ENCODE data around the gene ODC1.

ODC1 gene

DNA sequence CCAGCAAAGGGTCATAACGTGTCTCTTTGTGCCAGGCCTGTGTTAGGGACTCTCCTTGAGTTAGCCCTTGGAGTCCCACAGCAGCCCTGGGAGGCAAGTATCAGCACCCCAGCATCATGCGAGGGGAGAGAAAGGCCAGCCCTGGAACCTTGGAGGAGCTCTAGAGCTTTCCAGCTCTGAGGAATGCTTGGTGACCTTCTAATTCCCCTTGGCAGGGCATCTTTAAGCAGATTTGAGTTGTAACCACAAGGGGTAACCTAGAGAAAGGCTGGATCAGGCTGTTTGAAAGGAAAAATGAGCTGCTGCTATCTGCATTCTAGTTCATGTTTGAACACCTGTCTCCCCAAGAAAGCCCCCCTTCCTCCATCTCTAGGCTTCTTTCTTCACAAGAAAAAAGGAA lies 23.8 kb upstream of the ODC1 start:
- ATAC-seq (ENCODE audit: insufficient read depth, low read depth) = no peak
- H3K4me1 ChIP-seq (ENCODE audit: insufficient read depth, low read length) = no peaks in the 10 kb centered on the region

DNA sequence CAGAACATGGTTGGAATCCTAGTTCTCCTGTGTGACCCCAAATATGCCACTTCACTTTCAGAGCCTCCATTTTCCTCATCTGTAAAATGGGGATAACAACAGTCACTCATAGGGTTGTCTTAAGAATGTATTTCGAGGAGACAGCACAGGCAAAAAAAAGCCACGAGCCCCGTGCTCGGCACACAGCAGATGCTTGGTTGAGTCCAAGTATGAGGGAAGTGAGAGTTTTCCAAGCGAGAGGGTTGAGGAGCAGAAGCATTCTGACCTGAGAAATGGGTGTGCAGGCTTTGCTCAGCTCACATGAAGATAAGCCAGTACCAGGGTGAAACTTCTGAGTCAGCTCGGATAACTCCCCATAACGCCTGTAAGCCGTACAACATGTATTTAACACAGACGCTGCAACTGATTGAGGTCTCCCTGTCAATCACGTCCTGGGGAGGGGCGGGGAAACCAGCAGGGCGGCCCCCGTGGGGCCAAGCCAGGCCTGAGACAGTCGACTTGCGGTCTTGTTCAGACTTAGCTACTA lies 23.0 kb upstream of the ODC1 start:
- no peaks in the 10 kb centered on the region for H3K9me3 ChIP-seq (ENCODE audit: insufficient read depth, low read length, severe bottlenecking)
- no peak for ATAC-seq (ENCODE audit: insufficient read depth, low read depth)
- H3K27ac ChIP-seq (ENCODE audit: low read length) = no peak overlapping the region
- no peak overlapping the region for H3K4me3 ChIP-seq (ENCODE audit: low read depth in 1 of 2, low read length in 2 of 2)
- TF ChIP-seq, protein P1, sequence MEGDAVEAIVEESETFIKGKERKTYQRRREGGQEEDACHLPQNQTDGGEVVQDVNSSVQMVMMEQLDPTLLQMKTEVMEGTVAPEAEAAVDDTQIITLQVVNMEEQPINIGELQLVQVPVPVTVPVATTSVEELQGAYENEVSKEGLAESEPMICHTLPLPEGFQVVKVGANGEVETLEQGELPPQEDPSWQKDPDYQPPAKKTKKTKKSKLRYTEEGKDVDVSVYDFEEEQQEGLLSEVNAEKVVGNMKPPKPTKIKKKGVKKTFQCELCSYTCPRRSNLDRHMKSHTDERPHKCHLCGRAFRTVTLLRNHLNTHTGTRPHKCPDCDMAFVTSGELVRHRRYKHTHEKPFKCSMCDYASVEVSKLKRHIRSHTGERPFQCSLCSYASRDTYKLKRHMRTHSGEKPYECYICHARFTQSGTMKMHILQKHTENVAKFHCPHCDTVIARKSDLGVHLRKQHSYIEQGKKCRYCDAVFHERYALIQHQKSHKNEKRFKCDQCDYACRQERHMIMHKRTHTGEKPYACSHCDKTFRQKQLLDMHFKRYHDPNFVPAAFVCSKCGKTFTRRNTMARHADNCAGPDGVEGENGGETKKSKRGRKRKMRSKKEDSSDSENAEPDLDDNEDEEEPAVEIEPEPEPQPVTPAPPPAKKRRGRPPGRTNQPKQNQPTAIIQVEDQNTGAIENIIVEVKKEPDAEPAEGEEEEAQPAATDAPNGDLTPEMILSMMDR (IDR thresholded peaks at IDR 0.05; ENCODE audit: borderline replicate concordance, extremely low read depth, low read length, poor library complexity, severe bottlenecking) = no peak
- no peak for TF ChIP-seq EZH2 (IDR thresholded peaks at IDR 0.05; ENCODE audit: borderline replicate concordance, low read depth, low read length, severe bottlenecking)
- H3K9ac ChIP-seq (ENCODE audit: low read depth, low read length) = no peak overlapping the region
- no peak overlapping the region for H3K4me2 ChIP-seq (ENCODE audit: insufficient read depth, low read length)
- H3K79me2 ChIP-seq (ENCODE audit: insufficient read depth, low read length) = no peaks in the 10 kb centered on the region
- no peak for DNase-seq
- H3K27me3 ChIP-seq (ENCODE audit: insufficient read depth, low read length, poor library complexity) = no peaks in the 10 kb centered on the region
- no peaks in the 10 kb centered on the region for H3K4me1 ChIP-seq (ENCODE audit: insufficient read depth, low read length)
- H4K20me1 ChIP-seq (ENCODE audit: insufficient read depth, low read length) = no peaks in the 10 kb centered on the region
- H2AFZ ChIP-seq (ENCODE audit: low read depth, low read length) = no peak overlapping the region
- H3K36me3 ChIP-seq (ENCODE audit: insufficient read depth, low read length) = no peaks in the 10 kb centered on the region

More for the DNA sequence above, 23.8 kb upstream of the ODC1 start:
- Histone ChIP-seq H3K4me2 (ENCODE audit: insufficient read depth, low read length) (no peak overlapping the region), H3K27ac (ENCODE audit: low read length) (no peak overlapping the region), H3K27me3 (ENCODE audit: insufficient read depth, low read length, poor library complexity) (no peaks in the 10 kb centered on the region), H3K4me3 (ENCODE audit: low read depth in 1 of 2, low read length in 2 of 2) (no peak overlapping the region), H3K36me3 (ENCODE audit: insufficient read depth, low read length) (no peaks in the 10 kb centered on the region), H4K20me1 (ENCODE audit: insufficient read depth, low read length) (no peaks in the 10 kb centered on the region), H3K9me3 (ENCODE audit: insufficient read depth, low read length, severe bottlenecking) (no peaks in the 10 kb centered on the region), H3K9ac (ENCODE audit: low read depth, low read length) (no peak overlapping the region), H3K79me2 (ENCODE audit: insufficient read depth, low read length) (no peaks in the 10 kb centered on the region), H2AFZ (ENCODE audit: low read depth, low read length) (no peak overlapping the region)
- TF ChIP-seq EZH2 (IDR thresholded peaks at IDR 0.05; ENCODE audit: borderline replicate concordance, low read depth, low read length, severe bottlenecking) = no peak
- TF ChIP-seq, protein P1 (IDR thresholded peaks at IDR 0.05; ENCODE audit: borderline replicate concordance, extremely low read depth, low read length, poor library complexity, severe bottlenecking) = no peak
- DNase-seq = no peak

DNA sequence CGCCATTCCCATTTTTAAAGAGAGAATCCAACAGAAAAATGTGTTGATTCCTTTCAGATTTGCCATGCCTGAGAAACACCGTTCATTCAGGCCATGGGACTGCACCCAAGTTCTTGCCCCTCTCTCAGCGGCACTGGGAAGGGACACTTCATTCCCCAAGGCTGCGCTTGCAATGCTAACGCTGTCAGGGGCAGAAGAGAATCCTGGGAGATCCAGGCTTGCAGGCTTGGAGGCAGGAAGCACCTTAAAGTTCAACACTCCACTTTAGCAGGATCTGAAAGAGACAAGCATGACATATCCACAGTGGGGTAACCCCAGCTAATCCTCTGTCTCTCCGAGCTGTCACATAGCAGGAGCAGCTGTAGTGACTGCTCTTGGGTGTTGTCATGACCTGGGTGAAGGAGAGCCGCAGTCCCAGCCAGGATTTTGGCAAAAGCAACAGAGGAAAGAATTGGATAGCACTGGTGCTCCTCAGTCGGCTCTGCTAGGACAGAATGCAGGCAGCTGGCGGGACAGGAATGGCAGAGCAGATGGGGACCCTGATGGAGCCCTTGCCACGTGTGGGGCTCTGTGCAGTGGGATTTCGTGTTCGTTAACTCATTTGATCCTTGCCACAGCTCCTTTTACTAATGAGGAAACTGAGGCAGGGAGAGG lies 22.0 kb upstream of the ODC1 start:
- H3K79me2 ChIP-seq (ENCODE audit: insufficient read depth, low read length) = no peaks in the 10 kb centered on the region
- no peak overlapping the region for H3K4me3 ChIP-seq (ENCODE audit: low read depth in 1 of 2, low read length in 2 of 2)
- no peak overlapping the region for H3K4me2 ChIP-seq (ENCODE audit: insufficient read depth, low read length)
- no peaks in the 10 kb centered on the region for H4K20me1 ChIP-seq (ENCODE audit: insufficient read depth, low read length)
- ATAC-seq (ENCODE audit: insufficient read depth, low read depth) = no peak
- H2AFZ ChIP-seq (ENCODE audit: low read depth, low read length) = no peak overlapping the region
- no peaks in the 10 kb centered on the region for H3K27me3 ChIP-seq (ENCODE audit: insufficient read depth, low read length, poor library complexity)
- no peak overlapping the region for H3K27ac ChIP-seq (ENCODE audit: low read length)
- H3K9ac ChIP-seq (ENCODE audit: low read depth, low read length) = no peak overlapping the region
- H3K9me3 ChIP-seq (ENCODE audit: insufficient read depth, low read length, severe bottlenecking) = no peaks in the 10 kb centered on the region
- no peaks in the 10 kb centered on the region for H3K36me3 ChIP-seq (ENCODE audit: insufficient read depth, low read length)
- H3K4me1 ChIP-seq (ENCODE audit: insufficient read depth, low read length) = no peaks in the 10 kb centered on the region
- DNase-seq = no peak
- TF ChIP-seq, protein P1 (IDR thresholded peaks at IDR 0.05; ENCODE audit: borderline replicate concordance, extremely low read depth, low read length, poor library complexity, severe bottlenecking) = no peak
- no peak for TF ChIP-seq EZH2 (IDR thresholded peaks at IDR 0.05; ENCODE audit: borderline replicate concordance, low read depth, low read length, severe bottlenecking)
